ENCODE data around the gene PRR18.
A peak's percentile ranks its signal among the peaks of the same experiment; 100 is the strongest.

PRR18 gene

DNA sequence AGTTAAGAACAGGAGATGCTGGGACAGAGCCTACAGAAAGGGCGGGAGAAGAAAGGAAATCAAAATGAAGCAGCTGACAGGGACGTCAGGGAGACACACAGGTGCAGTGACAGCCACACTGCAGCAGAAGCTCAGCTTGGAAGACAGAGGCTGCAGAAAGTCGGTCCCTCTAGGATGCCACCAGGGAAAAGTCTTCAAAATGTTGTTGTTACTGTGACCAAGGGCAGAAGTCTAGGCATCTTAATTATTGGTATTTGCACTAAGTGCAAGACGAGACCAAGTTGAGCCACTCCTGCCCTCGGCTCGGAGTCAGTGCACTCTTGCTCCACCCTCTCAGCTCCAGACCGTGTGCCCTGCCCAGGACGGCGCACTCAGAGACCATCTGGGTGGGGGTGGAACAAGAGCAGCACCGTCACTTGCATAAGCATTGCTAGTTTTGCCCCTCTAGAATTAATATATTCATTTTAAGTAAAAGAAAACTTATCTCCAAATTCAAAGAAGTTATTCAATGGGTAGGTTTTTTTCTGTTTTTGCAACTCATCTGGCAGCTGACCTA is 2.6 kb downstream of the PRR18 start:
- no peak for DNase-seq

DNA sequence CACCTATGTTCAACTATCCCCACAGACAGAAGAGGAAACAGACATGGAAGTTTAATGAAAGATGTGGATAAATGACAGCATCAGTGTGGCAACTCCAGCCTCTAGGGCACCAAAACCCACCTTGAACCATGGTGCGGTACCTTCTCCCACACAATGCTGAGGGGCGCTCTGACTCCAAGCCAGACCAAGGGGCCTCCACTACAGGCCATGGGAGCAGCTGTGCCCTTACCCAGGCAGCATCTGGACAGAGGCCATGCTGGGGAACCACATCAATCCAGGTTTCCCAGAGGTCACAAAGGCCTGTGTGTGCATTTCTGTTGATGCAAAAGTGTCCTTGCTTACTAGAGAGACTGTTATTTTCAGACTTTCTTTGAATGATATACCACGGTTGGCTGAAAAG is 4.1 kb downstream of the PRR18 start:
- DNase-seq = no peak

DNA sequence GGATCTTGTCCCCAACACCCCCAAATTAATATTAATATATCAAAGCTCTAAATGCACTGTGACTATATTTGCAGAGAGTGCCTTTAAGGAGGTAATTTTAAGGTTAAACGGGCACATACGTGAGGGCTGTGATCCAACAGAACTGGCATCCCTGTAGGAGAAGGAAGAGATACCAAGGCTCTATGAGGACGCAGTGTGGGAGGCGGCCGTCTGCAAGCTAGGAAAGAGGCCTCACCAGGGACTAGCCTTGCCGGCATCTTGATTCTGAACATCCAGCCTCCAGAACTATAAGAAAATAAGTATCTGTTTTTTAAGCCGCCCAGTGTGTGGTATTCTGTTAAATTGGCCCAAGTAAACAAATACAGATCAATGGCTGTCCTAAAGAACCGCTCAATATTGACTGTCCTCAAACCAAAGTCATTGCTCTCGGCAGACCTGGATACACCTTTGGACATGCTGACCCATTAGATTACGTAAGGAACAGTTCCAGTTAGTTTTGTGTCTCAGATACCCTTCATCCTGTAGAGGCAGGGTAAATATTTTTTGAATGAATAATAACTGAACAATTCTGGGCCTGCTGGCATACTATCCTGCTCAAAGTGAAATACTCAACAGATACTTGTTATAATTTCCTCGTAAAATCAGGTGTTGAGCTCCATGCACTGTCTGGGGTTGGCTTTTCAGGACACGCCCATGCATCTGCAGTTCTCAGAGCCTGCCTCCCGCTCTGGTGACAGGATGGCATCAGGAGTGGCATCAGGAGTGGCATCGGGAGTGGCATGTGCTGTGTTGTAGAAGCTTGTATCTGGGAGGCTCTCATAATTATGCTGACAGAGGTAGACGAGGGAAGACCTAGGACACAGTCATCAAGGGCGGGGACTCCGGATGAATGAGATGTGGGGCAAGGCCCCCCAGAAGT is 6.3 kb downstream of the PRR18 start:
- no peak for DNase-seq

DNA sequence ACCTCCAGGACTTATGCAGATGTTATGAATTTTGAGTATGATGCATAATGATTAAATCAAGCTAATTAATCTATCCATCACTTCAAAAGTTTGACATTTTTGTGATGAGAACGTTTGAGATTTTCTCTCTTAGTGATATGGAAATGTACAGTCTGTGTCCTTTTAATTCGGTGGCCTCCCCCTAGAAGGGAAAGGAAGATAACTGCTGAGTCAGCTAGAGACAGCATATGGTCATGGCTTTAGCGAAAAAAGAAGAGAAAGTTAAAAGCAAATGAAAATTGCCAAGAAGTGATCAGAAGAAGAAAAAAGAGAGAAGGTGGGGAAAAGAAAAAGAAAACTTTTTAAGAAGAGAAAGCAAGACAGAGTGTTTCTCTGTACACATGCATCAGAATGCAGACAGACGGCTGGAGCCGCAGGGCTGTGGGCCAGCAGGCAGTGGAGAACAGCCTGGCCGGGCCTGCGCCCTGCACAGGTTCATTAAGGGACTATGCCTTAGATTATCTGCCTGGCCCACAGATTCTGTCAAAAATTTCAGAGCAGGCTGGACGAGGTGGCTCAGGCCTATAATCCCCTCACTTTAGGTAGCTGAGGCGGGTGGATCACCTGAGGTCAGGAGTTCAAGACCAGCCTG is 7.7 kb downstream of the PRR18 start:
- DNase-seq = no peak

DNA sequence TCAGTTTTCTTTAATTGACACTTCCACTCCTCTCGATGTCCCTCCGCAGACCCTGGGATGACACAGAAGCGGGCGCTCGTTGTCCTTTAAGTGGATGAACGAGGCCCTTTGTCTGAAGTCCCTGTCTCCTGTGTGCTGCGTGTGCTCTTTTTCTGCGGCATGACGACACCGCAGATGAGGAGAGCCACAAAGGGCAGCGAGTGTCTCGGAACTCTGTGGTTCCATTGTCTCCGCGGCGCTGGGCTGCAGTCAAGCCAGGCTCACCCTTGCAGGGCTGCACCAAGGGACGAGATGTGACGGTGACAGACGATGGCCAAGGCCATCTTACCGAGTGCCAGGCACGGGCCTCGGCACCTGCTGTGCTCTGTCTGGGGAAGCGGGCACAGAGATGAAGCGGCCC is 10.6 kb downstream of the PRR18 start:
- DNase-seq = no peak

DNA sequence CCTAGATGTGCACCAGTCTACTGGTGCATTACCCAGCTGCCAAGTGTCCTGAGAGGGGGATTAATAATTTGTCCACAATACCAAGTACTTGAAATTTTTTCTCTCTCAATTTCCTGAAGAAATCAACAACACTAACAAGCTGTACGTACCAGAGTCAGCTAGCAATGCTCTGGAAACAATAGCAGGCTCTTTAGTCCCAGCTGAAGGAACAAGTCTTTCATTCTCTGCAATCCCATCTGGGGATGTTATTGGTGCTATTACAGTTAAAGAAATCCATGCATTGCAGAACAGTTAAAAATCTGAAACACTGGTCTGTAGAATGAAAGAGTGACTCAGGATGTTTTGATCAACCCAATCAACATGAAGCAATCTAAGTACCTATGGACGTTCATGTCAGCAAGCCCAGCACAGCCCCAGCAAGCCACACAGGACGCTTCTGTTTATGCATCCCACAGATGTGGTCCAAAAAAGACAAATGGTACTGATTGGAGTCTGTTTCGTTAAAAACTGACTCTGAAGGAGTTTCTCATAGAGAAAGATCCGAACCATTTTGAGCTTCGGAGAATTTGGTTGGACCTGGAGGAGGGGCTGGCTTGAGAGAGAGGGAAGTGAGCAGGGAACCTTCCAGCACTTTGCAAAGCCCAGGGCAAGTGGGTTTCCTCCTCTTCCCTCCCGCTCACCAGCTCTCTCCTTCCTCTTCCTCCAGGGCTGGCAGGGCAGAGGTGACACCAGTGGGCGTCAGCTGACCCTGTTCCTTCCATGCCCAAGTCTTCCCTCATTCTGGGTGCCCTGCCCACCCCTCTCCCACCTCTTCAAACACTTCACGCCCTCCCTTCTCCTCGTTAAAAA is 11.9 kb downstream of the PRR18 start:
- no peak for DNase-seq

DNA sequence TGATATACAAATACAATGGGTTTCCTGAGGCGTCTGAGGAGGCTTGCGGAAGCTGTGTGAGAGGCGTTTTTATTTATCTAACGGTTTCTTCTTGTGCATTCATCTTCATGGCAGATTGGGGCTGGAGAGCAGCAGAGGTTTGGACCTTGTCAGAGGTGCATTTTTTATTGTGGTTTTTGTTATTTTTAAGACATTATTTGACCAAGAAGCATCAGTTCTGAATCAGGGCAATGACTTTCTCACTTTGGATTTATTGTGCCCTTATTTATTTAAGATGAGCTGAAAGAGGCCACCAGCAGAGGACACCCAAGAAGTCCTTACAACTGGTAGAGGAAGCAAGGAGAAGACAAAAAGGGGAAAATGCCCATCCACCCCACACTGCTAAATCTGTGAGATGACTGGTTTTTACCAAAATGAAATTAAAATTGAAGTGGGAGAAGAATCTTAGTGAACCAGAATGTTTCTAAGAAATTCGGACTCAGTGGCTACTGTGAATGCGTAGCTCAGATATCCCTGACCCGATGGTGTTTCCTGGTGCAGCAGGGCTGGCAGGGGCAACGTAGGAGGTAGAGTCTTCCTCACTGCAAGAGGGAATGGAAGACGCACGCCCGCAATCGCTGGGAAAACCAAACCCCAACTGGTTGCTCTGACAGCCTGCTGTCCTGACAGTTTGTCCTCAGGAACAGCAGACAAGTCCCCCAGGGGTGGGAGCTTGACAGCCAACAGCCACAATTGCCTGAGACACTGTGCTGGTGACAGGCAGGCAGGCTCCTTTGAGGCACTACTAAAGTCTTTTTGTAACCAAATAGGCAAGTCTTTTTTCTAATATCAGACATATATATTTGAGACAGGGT is 14.2 kb downstream of the PRR18 start:
- DNase-seq = no peak

DNA sequence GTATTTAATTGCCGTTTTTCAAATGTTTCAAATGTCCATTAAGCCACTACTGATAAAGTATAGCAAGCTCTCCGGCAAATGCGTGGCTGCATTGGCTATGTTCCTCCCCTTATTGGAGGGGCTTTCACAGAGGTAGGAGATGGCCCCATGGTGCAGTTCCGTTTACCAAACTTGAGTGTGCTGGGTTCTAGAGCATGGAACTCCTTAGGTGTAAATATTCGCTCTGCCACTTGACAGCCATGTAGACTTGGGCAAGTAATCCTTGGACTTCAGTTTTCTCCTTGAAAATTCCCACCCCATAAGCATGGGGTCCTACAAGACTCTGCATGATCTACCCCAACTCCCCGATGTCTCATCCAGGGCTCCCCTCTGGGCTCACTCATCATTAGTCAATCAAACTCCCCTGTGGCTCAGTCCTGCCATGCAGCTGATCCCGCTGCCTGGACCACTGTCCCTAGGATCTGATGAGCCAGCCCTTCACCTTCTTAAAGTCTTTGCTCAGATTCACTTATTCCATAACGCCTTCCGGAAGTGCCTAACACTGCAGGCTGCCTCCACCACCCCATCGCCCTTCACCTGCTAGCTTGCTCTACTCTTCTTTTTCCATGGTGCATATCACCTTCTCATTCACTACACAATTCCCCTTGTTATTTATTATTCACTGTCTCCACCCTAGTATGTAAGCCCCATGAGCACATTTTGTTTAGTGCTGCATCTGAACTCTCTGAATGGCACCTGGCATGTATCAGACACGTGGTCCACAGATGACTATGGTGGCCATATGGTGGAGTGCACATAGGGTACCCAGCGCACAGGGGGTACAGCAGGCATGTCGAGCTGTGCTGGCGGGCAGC is 18.8 kb downstream of the PRR18 start:
- no peak for DNase-seq

DNA sequence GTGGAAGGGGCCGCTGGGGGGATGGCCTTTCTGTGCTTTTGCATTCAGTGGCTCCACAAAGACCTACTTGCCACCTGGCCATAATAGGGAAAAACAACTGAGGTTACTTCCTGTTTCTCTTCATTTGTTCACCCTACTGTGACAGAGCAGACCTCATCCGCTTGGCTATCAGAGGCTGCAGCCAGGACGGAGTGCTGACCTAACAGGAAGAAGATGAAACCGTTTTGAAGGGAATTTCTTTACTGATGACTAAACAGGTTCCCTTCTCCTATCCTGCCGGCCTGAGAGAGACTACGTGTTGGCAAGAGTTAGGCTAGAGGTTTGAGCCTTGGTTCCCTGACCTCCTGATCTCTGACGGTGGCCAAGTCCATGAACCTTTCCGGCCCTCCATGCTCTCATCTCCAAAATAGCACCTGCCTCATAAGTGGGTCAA is 21.3 kb downstream of the PRR18 start:
- no peak for DNase-seq

DNA sequence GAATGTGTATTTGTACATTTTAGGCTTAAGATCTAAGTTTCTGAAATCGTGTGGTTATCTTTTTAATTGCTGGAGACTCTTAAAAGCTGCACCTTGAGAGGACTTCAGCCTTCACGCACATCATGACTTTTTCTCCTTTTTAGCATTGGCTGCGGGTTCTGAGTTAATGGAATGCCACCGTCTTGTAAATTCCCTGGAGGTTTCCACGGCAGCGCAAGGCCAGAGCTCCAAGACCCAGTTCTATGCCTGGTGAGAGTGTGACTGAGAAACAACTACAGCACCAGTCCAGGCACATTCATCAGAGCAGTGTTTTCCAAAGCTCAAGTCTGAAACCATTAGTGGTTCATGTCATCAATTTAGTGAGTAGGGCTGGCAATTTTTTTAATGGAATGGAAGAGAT is 23.0 kb downstream of the PRR18 start:
- no peak for DNase-seq

DNA sequence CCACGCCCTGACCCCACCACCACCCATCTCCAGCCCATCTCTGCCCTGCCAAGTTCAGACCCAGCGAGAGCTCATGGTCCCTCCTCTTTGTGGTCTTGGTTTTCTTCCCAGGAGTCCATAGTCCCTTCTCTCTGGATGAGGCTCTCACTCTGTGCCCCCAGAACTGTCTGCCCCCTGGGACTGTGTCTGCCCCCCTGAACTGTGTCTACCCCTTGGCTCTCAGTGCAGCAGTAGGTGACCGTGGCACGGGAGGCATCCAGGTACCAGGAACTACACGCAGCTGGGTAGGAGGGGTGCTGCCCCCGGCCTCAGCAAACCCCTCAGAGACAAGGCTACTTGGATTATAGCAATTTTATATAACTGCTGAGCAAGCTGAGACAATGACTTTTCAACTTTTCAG is 23.6 kb downstream of the PRR18 start:
- DNase-seq = no peak

DNA sequence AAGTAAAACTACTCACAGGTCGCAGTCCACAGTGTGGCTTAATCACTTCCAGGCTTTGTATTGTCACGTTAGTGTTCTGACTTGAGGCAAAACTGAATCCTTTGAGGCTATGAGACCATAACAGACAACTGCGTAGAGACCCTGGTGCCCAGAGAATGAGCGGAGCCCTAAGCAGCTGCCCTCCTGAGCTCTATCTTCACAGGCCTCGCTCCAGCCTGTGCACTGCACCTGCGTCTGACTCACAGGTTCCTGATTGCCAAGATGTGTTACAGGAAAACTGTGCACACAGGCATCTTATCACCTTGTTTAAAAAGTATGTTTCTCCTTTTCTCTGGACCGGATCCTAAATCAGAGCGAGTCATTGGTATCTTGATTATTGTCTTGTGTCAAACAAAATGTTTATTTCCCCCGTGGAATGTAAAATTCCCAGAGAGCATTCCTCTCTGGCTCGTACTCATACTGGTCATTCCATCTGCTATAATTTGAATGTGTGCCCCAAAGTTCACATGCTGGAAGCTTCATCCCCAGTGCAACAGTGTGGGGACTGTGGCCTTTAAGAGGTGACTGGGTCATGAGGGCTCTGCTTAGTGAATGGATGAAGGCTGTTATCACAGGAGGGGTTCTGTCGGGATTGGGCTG is 25.7 kb downstream of the PRR18 start:
- no peak for DNase-seq

DNA sequence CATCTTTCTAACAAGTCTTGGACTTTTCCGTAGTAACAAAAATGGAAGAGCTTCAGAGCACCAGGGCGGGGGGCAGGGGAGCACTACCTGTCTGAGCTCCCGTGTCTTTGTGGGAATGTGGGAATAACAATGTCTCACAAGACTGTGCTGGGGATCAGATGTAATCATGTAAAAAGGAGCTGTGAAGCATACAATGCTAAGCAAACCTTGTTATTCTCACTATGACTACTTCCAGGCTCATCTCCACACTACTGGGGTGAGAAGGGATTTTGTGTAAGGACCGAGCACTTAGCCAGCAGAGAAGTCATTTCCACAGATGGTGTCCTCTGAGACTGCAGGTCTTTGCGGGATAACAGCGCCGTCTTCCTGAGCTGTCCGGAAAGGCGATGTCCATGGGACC is 27.1 kb downstream of the PRR18 start:
- DNase-seq = no peak

DNA sequence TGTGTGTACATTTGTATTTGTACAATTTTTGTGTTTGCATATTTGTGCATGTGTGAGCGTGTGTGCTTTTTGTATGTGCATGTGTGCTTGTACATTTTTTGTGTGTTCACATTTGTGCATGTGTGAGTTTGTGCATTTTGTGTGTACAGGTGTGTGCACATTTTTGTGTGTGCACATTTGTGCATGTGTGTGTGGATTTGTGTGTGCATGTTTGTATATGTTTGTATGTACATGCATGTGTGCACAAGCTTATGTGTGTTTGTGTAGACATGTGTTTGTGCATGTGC is 28.9 kb downstream of the PRR18 start:
- DNase-seq = no peak

DNA sequence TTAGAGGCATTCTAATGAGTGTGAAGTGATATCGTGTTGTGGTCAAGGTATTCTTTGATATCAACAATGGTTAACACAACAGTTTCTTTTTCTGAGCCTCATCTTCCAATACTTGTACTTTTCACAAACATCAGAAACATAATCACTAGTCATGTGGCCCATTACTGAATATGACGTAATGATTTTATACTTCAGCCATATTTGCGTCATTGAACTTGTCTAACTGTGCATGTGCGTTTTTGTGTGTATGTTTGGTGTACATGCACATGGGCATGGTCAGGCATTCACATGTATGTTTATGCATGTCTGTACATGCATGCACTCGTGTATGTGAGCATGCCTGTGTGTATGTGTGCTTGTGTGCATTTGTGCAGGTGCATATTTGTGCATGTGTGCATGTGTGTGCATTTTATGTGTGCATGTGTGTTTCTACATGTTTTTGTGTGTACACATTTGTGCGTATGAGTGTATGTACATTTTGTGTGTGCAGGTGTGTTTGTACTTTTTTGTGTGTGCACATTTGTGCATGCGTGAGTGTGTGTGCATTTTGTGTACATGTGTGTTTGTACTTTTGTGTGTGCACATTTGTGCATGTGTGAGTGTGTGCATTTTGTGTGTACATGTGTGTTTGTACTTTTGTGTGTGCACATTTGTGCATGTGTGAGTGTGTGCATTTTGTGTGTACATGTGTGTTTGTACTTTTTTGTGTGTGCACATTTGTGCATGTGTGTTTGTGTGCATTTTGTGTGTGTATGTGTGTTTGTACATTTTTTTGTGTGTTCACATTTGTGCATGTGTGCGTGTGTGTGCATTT is 29.4 kb downstream of the PRR18 start:
- DNase-seq = no peak

DNA sequence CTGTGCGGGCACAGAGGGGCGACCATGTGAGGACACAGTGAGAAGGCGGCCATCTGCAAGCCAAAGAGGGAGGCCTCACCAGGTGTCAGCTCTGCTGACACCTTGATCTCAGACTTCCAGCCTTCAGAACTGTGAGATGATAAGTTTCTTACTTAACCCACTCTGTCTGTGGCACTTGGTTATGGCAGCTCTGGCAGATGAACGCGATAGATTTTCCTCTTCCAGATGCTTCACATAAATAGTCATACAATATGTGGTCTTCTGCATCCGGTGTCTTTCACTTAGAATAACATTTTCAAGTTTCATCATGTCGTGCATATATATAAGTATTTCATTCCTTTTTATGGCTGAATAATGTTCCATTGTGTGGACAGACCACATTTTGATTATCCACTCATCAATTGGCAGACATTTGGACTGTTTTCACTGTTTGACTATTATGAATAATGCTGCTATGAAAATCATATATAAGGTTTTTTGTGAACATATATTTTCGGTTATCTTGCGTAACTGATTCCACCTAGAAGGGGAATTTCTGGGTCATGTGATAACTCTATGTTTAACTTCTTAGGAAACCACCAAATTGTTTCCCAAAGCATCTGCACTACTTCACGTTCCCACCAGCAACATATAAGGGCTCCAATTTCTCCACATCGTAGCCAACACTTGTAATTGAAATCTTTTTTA is 30.2 kb downstream of the PRR18 start:
- DNase-seq = no peak

DNA sequence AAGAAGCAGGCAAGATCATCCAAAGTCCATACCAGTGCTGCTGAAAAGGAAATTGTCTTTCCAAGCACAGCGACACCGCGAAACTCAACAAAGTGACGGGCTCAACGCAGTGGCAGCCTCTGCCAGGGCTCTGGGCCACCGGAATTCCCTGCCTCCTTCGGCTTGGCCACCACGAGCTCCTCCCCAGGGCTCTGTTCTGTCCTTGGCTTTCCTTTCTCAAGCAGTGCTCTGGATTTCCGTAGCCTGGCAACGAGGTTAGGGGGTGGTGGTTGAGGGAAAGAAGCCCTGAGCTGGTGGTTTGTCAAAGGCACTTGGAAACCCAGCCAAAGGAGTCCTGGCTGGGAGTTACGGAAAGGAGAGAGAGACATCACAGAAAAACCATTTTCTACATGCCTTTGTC is 31.2 kb downstream of the PRR18 start:
- DNase-seq = no peak

DNA sequence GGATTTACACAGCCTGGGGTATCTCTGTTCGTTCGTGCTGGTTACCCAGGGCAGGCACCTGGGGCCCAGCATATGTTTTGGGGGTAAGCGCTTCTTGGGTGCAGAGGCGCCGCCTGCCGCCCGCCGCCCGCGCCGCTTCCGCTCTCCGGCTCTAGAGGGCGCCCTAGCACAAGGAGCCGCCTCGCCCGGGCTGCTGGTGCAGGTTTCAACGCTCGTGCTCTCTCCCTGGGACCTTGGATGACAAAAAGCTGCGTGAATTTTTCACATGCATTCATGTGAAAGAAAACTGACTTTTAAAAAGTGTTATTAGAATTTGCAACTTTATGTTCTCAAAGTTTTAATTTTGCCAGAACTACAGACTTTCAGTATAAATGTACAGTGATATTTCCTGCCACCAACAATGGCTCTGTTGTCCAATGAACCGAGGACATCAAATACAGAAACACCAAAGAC is 32.5 kb downstream of the PRR18 start:
- peak; percentile 71 to 78 for DNase-seq

DNA sequence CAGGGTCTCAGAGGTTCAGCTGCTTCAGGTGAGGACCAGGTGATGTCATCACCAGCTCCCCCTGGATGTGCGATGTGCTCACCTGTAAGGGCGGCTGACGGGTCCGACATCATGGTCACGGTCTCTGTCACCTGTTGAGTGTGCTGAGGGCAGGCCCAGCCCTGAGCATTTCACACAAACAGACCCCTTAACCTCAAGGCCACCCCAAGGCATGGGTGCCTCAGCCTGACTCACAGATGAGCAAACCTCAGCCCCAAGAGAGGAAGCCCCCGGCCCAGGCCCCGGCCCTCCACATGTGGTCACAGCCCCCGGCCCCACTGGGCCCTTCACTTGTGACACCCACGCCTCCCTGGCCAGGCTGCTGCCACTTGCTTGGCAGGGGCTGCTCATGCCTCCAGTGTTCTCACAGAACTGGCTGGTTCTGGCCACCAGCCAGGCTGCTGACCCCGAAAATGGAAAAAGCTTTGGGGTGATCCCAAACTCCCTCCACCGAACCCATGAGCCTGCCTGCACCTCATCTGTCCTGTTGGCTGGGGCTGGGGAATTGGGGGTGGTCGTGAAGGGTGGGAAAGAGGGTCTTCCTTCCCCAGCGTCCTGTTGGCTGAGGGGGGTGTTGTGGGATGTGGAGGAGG is 33.3 kb downstream of the PRR18 start:
- DNase-seq = no peak

Measured in activated CD4-positive, alpha-beta T cell treated with anti-CD3 and anti-CD28 coated beads, Interleukin-2, amount 50 U/mL, for 4 hours (primary cell).